PFSK-1 (cell line): ENCODE results near the gene RPTOR.

Experiments
- FOXP2 ChIP-seq: optimal IDR thresholded peaks from 2 replicates; pipeline ENCODE3; 2011; ENCODE audit warnings: borderline replicate concordance, control low read depth, inconsistent platforms; ENCODE audit not compliant: insufficient read depth; ENCODE audit errors: extremely low read length, extremely low read depth
- POLR2AphosphoS5 ChIP-seq: IDR thresholded peaks from 2 replicates; pipeline ENCODE4 v1.6.1; 2012; ENCODE audit warnings: low read depth, mild to moderate bottlenecking, control low read depth, low read length, moderate library complexity
- SIN3A ChIP-seq: IDR thresholded peaks from 2 replicates; pipeline ENCODE4 v1.6.1; 2012; ENCODE audit warnings: mild to moderate bottlenecking, low read length, moderate library complexity, borderline replicate concordance; ENCODE audit not compliant: insufficient read depth
- TAF1 ChIP-seq: IDR thresholded peaks from 2 replicates; pipeline ENCODE4 v1.6.1; 2012; ENCODE audit warnings: low read length, control low read depth, borderline replicate concordance; ENCODE audit not compliant: insufficient read depth
- TF ChIP-seq, protein P1 (sequence below), 2 experiments: IDR thresholded peaks; 2 replicates each; pipeline versions ENCODE4 v1.6.1 to v1.8.0; 2011 to 2012; ENCODE audit warnings: low read depth in 2 of 2, low read length in 2 of 2, control low read depth in 1 of 2, inconsistent platforms in 1 of 2, mild to moderate bottlenecking in 1 of 2, moderate library complexity in 1 of 2; ENCODE audit not compliant: insufficient read depth in 1 of 2

The RPTOR gene

DNA sequence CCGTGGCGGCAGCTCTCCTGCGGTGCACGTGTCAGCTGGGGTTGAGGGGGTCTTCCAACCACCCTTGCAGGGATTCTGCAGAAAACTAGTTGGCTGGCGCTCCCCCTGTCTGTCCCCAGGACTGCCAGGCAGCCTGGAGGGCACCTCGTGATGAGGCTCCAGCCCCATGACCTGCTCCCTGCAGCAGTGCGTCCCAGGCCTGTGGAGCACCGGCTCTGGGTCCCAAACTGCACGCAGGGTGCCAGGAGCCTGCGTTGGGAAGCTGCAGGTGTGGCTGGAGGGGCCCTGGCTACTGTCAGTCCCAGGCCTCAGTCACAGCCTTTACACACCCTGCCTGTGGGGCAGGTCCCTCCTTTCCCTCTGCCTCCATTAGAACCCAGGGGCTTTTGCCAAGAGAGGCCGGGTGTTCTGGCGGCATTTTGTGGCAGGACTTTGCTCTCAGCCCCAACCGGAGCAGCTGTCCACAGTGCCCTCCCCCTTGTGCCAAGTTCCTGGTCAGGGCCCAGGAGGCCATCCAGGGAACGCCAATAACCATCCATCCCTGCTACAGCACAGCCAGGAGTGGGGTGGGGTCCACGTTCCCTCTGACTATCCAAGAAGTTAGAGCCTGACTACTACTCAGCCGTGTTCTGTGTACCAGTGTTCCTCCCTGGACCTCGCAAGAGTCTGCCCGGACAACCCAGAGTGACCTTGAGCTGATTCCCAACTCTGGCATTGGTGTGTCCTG lies 456.2 kb downstream of the RPTOR start:
- no peak for TF ChIP-seq SIN3A
- no peak for TF ChIP-seq TAF1
- no peak for TF ChIP-seq FOXP2
- TF ChIP-seq, protein P1, sequence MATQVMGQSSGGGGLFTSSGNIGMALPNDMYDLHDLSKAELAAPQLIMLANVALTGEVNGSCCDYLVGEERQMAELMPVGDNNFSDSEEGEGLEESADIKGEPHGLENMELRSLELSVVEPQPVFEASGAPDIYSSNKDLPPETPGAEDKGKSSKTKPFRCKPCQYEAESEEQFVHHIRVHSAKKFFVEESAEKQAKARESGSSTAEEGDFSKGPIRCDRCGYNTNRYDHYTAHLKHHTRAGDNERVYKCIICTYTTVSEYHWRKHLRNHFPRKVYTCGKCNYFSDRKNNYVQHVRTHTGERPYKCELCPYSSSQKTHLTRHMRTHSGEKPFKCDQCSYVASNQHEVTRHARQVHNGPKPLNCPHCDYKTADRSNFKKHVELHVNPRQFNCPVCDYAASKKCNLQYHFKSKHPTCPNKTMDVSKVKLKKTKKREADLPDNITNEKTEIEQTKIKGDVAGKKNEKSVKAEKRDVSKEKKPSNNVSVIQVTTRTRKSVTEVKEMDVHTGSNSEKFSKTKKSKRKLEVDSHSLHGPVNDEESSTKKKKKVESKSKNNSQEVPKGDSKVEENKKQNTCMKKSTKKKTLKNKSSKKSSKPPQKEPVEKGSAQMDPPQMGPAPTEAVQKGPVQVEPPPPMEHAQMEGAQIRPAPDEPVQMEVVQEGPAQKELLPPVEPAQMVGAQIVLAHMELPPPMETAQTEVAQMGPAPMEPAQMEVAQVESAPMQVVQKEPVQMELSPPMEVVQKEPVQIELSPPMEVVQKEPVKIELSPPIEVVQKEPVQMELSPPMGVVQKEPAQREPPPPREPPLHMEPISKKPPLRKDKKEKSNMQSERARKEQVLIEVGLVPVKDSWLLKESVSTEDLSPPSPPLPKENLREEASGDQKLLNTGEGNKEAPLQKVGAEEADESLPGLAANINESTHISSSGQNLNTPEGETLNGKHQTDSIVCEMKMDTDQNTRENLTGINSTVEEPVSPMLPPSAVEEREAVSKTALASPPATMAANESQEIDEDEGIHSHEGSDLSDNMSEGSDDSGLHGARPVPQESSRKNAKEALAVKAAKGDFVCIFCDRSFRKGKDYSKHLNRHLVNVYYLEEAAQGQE (IDR thresholded peaks at IDR 0.05; ENCODE audit: insufficient read depth in 1 of 2, low read depth in 2 of 2, low read length in 2 of 2): no peak
- no peak for TF ChIP-seq POLR2AphosphoS5

DNA sequence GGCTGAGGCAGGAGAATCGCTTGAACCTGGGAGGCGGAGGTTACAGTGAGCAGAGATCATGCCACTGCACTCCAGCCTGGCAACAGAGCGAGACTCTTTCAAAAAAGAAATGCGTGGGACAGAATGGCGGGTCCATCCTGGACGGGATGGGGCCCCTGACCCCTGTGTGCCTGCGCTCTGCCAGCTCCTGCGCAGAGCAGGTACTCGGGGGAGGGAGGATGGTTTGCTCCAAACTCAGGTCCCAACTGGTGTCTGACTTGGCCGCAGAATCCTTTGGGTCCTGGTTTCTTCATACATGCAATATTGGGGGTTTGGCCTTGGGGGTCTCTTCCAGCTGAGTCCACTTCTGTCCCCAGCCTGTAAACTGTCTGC lies 457.4 kb downstream of the RPTOR start:
- TF ChIP-seq TAF1: no peak
- TF ChIP-seq, protein P1 (IDR thresholded peaks at IDR 0.05; ENCODE audit: insufficient read depth in 1 of 2, low read depth in 2 of 2, low read length in 2 of 2): no peak
- TF ChIP-seq POLR2AphosphoS5: no peak
- no peak for TF ChIP-seq SIN3A
- no peak for TF ChIP-seq FOXP2

DNA sequence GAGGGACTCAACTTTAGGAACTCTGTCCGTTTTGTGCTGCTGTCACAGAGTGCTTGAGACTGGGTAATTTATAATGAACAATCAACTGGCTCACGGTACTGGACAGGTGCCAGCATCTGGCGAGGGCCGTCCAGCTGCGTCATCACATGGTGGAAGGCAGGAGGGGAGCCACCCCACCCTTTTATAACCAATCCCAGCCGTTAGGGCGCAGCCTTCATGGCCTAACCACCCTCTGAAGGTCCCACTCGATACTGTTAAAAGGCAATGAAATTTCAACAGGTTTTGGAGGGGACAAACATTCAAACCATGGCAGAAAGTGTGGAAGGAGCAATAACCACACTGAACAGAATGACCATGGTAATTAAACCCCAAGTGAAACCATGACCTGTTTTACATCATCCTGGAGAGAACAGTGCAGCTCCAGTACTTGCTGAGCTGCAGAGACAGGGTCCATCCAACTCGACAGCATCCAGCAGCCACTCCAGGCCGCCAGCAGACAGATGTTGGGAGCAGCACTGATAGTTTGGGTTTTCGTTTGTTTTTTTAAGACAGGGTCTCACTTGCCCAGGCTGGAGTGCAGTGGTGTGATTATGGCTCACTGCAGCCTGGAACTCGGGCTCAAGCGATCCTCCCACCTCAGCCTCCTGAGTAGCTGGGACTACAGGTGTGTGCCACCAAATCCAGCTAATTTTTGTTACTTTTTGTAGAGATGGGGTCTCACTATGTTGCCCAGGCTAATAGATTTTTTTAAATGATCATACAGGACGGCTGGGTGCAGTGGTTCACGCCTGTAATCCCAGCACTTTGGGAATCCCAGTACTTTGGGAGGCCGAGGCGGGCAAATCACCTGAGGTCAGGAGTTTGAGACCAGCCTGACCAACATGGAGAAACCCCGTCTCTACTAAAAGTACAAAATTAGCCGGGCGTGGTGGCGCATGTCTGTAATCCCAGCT lies 458.0 kb downstream of the RPTOR start:
- TF ChIP-seq POLR2AphosphoS5 (no peak), FOXP2 (no peak), TAF1 (no peak), SIN3A (no peak)
- TF ChIP-seq, protein P1 (IDR thresholded peaks at IDR 0.05; ENCODE audit: insufficient read depth in 1 of 2, low read depth in 2 of 2, low read length in 2 of 2): no peak

DNA sequence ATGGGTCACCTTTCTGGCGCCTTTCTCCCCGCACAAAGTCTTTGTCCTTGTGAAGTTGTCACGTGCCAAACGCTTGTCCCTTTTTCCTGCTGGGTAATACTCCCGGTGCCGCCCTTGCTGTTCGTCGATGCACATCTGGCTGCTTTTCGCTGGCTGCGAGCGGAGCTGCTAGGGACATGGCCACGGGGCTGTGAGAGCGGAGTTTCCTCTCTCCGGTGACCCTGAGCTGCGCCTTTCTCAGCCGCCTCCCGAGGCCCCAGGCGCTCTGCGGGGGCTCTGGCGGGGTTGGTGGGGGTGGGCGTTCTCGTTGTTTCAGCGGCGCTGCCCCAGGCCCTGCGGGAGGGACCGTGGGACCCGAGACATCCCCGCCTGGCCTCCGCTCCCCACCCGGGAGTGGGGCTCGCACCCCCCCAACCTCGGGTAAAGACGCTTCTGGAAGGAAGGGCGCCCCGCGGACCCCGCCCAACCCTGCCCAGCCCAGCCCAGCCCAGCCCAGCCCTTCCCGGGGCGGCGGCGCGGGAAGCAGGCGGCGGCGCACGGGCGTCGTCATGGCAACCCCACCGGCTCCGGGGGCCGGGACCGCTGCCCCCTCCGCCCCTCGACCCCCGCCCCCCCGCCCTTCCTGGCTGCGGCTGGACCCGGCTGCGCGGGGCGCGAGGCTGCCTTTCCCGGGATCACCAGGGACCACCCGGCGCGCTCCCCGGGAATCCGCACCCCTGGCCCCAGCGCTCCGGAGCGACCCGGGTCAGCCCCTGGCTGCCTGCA lies 459.3 kb downstream of the RPTOR start:
- TF ChIP-seq POLR2AphosphoS5 (no peak), FOXP2 (no peak), SIN3A (no peak), TAF1 (no peak)
- TF ChIP-seq, protein P1 (IDR thresholded peaks at IDR 0.05; ENCODE audit: insufficient read depth in 1 of 2, low read depth in 2 of 2, low read length in 2 of 2): no peak
